ENCODE results near the gene NDUFV3.
"Not testable (repeated sequence)": the region's sequence is repeated elsewhere in the genome, so short reads cannot be mapped to it uniquely, and the experiment has no call there.

NDUFV3 gene

DNA sequence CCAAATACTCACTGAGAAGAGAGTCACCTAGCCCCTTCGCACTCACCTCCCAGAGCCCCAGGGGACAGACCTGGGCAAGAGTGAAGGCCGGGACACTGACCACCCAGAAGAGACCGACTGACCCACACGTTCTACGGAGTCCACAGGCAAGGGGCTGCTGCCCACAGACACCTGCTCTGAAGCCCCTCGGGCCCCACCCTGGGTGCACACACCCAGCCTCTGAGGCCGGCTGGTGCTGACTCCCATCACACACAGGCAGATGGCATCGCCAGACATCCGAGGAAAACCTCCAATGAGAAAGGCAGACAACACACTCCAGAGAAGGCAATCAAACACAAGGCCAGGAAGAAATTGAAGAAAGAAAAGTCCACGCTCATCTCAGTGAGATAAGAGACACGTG lies 35.9 kb upstream of the NDUFV3 start:
- no peak for DNase-seq (ENCODE audit: low read depth)

DNA sequence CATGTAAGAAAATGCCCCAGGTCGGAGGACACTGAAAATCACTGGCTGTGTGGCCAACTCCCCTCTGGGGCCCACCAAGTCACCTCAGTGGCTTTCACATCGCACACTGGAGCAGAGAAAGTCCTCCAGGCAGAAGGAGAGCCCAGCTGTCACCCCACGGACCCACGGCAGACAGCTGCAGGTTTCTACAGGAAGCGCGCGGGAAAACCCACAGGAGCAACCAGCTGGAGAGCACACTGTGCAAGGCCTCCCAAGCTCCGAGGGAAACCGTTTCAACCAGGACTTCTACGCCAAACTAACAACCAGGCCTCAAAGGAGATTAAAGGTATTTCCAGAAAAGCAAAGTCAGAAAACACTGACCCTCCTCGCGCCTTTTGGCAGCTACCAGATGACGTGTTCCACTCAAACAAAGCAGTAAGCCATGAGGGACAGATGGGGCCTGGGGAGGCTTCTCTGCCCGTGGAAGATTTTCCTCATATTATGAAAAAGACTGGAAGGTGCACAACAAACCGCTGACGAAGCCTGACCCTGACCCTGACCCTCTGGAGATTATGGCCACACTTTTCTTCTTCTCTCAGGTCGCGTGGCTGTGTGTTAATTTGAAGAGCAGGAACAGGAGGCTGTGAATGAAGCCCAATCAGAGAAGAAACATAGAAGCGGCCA lies 34.8 kb upstream of the NDUFV3 start:
- DNase-seq (ENCODE audit: low read depth) = no peak

DNA sequence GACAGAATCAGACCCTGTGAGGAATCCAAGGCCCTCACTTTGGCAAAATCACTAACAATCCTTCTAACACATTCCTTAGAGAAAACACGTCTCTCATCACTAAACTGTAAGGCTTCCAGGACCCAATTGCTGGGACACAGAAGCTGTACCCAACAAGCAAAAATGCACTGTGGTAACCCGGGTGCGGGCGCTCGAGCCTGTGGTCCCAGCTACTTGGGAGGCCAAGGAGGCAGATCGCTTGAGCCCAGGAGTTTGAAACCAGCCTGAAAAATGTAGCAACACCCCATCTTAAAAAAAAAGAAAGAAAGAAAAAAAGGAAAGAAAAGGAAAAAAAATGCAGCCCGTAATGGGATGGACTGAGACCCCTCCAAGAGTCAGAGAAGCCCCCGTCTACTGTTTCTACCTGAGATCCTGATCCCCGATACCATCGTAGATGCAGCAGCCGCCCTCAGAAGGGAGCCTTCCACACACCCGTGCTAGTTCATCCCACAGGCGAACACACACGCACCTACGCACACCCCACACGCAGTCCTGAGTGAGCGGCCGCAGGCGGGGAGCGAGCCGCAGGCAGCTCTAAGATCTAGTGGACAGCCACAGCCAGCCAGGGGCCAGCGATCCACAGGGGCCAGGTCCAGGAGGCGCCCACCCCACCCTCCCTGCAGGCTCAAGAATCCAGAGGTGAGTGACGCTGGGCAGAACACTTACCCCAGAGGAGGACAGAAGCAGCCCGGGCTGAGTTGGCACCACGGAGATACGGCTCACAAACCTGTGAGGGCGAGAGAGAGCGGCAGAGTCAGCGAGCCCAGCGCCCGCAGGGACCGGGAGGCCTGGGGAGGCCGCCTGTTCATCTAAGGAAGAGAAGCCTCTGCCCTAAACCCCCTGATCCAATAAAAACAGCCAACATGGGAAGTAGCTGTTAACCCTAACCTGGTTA lies 33.9 kb upstream of the NDUFV3 start:
- DNase-seq (ENCODE audit: low read depth) = no peak

DNA sequence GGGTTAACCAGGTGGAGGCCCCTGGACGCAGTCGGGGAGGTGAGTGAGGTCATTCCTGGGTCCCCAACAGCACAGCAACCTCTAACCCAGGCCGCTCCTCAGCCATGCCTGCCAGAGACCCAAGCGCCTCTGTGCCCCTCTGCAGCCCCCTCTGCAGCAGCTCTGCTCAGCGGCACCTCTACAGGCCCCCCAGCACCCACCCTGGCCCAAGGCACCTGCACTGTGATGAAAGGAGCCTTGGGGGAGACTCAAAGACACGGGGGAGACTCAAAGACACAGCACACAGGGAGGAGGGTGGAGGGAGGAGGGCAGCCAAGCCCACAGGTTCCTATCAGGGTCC lies 33.2 kb upstream of the NDUFV3 start:
- no peak for DNase-seq (ENCODE audit: low read depth)

DNA sequence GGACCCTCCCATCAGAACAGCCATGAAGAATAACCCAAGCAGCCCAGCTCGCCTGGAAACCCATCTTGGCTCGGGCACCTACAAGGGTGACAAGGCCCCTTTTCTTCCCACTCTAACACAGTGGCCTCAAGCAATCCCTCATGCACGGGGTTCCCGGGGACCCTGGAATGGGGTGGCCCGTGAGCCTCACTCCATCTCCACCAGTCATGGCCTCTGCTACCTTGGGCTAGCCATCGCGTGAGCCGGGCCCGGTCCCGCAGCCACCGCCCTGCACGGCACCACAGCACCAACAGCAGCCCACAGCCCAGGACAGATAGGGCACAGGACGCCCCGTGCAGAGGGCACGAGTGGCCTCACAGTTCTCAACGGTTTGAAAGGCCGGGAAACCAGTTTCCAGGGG lies 32.8 kb upstream of the NDUFV3 start:
- no peak for DNase-seq (ENCODE audit: low read depth)

DNA sequence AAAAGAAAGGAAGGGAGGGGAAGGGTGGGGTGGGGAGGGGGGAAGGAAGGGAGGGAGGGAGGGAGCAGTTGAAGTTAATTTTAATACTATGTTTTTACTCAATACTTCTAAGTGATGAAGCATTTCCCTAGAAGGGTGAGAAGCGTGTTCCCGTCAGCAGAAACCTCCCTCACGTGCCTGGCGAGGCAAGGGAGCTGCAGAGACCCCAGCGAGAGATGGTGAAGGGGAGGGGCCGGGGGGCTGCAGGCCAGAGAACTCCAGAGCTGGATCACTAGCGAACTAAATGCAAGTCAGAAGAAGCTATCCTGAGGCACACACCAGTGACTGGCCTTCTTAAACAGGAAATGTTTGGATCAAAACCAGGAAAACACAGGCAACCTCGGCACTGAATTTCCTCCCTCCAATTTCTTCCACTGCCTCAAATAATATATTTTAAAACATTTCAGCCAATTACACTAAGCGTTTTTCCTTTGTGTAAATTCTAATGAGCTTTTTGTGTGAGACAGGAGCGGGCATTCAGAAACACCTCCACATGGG lies 31.7 kb upstream of the NDUFV3 start:
- DNase-seq (ENCODE audit: low read depth) = no peak

DNA sequence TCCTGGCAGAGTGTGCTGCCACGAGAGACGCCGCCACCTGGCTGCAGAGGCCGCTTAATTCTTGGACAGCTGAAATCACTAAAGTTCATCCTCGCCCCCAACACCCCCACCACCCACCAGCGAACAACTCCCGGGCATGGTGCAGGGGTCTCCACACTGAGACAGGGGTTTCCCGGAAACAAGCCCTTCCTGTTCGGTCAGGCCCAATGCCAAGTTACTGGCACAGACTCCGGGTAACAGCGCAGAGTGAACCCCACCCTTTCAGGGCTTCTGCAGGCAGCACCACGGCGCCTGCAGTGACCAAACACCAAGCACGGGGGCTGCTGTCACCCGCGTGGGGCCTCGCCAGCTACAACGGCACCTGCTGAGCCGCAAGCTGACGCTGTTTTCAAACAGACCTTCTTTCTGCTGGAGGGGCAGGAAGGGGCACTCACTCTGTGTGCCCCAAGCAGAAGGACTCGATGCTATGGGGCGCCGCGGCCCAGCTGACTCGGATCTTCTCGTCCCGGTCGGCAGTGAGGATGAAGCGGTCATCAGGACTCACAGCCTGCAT lies 31.2 kb upstream of the NDUFV3 start:
- DNase-seq (ENCODE audit: low read depth) = no peak

DNA sequence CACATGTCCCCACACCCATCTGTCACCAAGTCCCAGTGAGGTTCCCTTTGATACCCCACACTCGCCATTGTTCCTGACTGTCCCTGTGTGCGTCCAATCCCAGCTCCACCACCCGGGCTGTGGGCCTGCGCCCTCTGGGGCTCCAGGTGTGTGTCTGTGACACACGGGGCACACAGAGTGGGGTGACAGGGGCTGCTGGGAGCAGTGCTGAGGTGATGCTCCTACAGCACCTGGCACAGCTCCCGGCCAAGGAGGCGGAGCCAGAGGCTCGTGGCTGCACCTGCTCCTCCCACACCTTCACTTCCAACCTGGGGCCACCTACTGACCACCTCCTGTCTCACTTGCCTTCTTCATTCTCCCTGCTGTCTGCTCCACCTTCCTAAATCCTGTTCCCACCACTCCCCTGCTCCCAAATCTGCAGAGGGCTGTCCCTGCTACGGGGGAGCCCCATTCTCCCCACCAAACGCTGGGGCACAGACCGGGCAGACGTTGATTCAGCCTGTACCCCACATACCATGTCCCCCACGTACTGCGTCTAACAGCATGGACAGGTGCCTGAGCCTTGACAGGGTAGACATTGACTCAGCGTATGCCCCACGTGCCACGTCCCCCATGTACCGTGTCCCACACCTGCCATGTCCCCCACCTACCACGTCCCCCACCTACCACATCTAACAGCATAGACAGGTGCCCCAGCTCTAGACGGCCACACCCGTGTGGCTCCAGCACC lies 30.2 kb upstream of the NDUFV3 start:
- DNase-seq (ENCODE audit: low read depth) = no peak

DNA sequence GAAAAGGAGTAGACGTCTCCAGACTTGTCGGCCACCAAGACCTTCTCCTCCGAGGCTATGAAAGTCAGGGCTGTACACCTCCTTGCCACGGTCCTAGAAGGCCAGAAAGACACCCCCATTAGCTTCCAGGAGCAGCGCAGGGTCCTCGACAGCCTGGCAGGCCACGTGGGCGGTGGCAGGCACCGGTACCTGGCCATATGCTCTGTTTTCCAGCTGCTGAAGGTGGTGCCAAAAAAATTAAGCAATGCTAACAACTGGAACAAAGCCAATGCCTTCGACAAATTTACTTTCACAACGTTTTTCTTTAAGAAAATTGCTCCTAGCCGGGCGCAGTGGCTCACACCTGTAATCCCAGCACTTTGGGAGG lies 29.6 kb upstream of the NDUFV3 start:
- no peak for DNase-seq (ENCODE audit: low read depth)

DNA sequence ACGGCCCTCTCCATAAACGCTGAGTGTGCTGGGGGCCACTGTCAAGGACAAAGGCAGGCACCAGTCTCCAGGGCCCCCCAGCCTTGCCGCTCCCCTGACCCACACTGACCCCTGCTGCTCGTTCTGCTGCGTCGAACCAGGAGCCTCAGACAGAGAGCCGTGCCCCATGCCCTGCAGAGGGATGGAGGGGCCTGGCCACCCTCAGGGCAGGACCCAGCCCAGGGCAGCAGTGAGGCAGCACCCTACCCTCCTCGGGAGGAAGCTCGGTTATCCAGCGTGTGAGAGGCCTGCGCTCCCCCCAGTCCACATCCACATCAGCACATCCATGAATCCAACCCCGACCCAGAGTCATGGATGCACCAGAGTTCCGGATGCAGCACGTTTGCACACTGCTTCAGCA lies 28.8 kb upstream of the NDUFV3 start:
- DNase-seq (ENCODE audit: low read depth) = no peak

DNA sequence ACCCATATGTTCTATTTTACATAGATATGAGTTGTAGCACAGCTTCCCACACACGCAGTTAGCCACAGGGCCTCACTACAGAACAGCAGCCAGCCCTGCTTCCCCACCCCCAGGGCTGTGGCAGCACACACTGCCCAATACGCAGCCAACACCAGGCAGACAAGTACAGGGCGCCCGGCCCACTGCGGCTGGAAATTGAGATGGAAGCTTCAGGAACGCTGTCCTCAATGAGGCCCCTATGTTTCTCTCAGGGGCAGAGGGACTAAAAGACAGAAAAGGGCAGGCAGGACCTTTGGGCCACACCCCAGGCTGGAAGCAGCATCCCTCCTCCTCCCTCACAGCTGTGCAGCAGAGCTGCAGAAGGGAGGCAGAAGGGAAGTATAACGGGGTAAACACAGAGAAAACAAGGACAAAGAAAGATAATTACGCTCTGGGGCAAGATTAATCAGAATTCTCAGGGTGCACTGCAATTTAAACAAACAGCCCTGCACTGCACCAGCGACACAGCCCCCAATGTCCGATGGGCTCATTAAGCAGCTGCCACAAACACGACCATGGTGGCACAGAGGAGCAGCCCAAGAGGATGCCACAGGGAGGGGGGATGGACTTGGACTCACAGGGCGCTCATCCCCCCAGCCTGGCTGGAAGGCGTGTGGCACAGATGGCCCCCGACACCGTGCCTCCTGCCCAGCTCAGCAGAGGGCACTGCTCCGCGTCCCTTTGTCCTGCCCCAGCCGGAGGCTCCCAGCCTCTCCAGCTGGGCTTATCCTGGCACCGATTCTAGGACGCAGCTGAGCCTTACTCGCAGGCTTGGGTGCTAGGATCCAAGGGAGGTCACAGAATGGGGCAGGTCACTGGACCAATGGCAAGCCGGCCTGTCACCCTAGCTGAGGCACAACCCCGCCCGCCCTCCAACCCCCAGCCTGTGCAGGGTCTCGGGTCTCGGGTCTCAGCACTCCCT lies 28.0 kb upstream of the NDUFV3 start:
- no peak for DNase-seq (ENCODE audit: low read depth)

DNA sequence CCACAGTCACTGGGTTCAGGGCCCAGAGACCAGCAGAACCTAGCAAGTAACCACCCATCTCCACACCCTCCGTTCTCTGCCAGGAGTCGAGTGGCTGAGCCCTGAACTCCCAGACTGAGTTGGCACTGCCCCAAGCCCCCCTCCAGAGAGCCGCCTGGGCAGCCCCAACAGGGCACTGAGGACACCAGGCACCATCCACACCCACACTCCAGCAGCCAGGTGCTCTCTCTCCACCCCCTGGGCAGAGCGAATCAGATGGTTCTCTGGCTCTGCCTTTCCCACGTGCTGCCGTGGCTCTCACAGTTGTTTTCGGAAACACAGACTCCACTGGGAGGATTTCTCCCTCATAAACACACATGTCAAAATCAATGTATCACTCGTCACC lies 27.3 kb upstream of the NDUFV3 start:
- DNase-seq (ENCODE audit: low read depth) = no peak

DNA sequence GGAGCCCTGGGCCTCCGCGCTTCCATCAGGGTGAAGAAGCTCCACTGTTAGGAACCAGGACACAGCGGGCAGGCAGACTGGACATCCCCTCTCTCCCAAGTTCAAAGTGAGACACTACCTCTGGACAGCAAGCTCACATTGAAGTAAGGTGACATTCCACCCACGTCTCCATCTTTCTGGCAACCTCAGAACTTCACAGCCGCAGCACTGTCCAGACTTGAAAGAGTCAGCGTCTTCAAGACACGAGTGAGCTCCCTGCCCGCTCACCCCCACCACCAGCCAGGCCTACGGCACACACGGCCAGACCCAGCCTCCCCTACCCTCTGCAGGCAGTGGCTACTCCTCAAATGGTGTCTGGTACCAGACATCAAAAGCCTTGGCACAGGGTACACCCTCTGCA lies 24.9 kb upstream of the NDUFV3 start:
- no peak for DNase-seq (ENCODE audit: low read depth)

DNA sequence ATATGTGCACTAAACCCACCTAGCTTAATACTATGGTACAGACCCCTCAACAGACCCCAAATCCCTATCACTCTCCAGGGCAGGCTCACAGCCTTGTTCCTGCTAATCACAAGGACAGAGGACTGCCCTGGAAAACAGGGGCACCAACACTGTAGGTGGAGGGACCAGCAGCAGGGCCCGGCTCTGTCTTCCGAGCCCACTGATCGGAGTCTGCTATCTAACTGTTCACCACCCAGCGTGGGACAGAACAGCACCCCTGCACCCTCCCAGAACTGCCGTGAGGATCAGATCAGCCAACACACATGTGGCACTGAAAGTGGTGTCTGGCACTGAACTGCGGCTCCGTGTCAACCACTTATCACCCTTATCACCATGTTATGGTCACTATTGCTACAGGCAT lies 20.0 kb upstream of the NDUFV3 start:
- no peak for DNase-seq (ENCODE audit: low read depth)

DNA sequence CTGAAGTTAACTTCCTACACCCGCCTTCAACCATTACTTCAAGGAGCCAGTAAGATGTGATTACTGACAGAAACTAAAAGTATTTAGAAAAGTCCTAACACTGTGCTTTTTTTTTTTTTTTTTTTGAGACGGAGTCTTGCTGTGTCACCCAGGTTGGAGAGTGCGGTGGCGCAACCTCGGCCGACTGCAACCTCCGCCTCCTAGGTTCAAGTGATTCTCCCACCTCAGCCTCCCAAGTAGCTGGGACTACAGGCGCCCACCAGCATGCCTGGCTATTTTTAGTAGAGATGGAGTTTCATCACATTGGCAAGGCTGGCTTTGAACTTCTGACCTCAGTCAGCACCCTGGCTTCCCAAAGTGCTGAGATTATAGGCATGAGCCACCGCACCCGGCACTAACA lies 17.3 kb upstream of the NDUFV3 start:
- not testable (repeated sequence) for DNase-seq (ENCODE audit: low read depth)

DNA sequence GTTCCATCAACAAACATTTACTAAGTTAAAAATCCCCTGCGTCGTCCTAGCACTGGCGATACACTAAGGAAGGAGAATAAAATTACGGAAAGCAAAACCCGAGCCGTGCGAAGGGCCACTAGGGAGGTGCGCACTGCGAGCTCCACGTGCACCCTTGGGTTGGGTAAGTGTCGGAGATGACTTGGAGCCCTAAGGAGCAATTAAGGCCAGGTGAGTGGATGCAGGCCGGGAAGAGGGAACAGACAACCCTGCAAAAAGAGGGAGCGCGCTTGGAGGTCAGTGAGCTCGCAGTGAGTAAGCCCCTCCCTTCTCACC lies 14.5 kb upstream of the NDUFV3 start:
- no peak for DNase-seq (ENCODE audit: low read depth)

DNA sequence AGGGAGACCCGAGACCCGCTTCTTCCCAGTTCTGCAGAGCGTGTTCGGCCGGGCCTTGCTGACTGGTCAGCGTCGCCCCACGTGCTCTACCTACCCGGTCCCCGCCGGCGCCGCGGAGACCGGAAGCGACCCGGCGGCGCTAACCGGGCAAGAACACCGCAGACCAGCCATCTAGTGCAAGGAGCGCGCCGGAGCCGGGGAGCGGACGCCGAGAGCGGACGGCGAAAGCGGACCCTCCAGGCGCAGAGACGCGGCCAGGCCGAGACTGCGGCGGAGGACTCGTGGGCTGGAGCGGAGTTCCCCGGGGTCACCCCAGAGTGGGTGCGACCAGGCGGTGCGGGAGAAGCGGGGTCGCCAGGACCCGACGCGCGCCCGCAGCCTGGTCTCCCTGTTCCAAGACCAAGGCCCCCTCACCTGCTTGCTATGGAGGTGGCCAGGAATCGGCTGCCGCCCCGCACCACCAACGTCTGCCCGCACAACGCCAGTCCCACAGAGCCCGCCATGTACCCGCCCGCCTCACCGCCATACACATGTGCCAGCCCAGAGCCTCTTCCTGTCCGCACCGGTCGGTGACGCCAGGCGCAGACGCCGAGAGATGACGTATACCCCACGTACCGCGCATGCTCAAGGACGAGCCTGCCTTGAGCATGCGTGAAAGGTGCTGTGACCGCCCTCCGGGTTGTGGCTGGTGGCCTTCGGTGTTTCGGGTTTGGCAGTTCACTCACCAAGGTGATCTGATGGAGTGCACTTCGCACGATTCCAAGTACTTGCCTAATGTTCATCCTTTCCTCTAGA lies 13.9 kb upstream of the NDUFV3 start, which contains the start of gene WDR4:
Gene WDR4 (minus strand): TSS at position 547 of the 795 bp plus-strand sequence. CDS start 44 bp downstream, at position 503.
- peak; percentile 96 for DNase-seq (ENCODE audit: low read depth)

DNA sequence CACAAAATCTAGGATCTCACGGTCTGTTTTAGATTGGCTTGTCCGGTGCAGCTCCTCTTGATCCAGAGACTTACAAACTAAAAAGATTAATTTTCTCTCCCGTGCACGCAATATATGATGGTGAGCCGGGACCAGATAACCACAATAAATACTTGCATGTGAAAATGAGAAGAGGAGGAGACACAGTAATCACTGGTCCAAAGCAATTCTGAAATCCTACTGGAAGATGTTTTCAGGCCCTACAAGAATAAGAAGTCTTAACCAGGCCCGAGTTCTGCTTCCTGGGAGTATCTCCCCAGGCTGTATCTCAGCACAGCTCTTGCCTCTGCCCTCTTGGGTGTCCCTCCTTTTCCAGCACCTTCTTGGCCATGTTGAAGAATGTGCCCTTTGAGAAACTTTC lies 12.8 kb upstream of the NDUFV3 start:
- no peak for DNase-seq (ENCODE audit: low read depth)

DNA sequence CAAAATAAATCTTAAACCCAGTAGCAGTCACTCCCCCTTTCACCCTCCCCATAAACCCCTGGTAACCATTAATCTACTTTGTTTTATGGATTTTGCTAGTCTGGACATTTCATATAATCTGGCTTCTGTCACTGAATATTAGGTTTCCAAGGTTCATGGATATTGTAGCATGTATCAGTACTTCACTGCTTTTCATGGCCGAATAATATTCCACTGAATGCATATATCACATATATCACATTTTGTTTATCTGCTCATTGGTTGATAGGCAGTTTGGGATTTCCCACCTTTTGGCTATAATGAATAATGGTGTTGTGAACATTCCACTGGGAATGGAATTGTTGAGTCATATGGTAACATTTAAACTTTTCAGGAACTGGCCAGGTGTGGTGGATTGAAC lies 9.2 kb upstream of the NDUFV3 start:
- DNase-seq (ENCODE audit: low read depth) = no peak

DNA sequence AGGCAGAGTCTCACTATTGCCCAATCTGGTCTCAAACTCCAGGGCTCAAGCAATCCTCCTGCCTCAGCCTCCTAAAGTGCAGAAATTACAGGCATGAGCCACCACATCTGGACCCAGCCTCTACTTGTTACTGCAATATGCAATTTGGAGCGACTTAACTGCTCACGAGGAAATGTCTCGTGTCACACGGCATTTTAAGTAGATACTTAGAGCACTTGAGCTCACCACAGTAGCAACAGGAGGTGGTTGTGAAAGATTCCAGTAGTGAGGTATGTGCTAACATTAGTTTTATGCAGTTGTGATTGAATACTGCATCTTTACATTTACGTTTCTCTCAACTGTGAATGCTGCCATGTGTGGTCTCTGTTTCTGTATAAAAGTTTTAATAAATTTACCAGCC lies 5.8 kb upstream of the NDUFV3 start:
- no peak for DNase-seq (ENCODE audit: low read depth)

DNA sequence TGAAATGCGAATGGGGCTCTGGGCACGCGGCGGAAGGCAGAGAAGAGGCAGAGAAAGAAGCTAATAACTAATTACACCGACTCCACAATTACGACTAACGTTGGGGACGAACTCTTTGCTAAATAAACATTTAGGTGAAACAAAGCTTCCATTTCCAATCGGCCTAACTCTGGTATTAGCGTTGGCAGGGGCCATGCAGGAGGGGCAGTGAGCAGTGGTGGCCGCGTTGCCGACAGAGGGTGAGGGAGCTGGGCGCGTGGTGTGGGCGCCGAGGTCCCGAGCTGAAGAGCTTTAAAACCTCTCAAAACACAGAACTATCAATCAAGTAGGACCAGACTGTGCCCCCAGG lies 553 bp upstream of the NDUFV3 start:
- DNase-seq (ENCODE audit: low read depth) = no peak

Measured in stimulated activated CD8-positive, alpha-beta memory T cell treated with anti-CD3 and anti-CD28 coated beads, Interleukin-4, amount 100 ng/mL, for 24 hours (primary cell).